Astrocyte of the cerebellum (primary cell): ENCODE measurements around the gene CCDC85A.

Experiments used
- DNase-seq: peaks from one replicate; pipeline ENCODE4 v3.0.0-alpha.2; 2011; ENCODE audit warnings: low read depth
- H3K4me3 ChIP-seq: 2 replicates; pipeline ENCODE4 v1.5.1; 2011; ENCODE audit warnings: mild to moderate bottlenecking, low read depth, low read length, moderate library complexity
- CTCF ChIP-seq: IDR thresholded peaks from 2 replicates; pipeline ENCODE4 v1.5.1; 2012; ENCODE audit warnings: low read length, low read depth, moderate library complexity, mild to moderate bottlenecking; ENCODE audit errors: missing control alignments
- in situ Hi-C: cut with HindIII; loops from 2 replicates; pipeline ENCODE4 v1.10.0; 2017; ENCODE audit warnings: low sequenced_read_pairs

Gene CCDC85A

GRCh38 chr2:56204556-56204955 lies 20.8 kb downstream of the CCDC85A start:
- no peak for DNase-seq
- TF ChIP-seq CTCF = no peak
- in situ Hi-C loops = no loop called here
- H3K4me3 ChIP-seq = no peak overlapping the region

- no peak for DNase-seq
- no peak for TF ChIP-seq CTCF
- in situ Hi-C loops = no loop called here
- no peak overlapping the region for H3K4me3 ChIP-seq
Measured at GRCh38 chr2:56206250-56206649, 22.5 kb downstream of the CCDC85A start.

- DNase-seq = no peak
- no peak for TF ChIP-seq CTCF
- no peak overlapping the region for H3K4me3 ChIP-seq
- in situ Hi-C loops = no loop called here
Measured at GRCh38 chr2:56207760-56208159, 24.0 kb downstream of the CCDC85A start.

- in situ Hi-C loops = no loop called here
- H3K4me3 ChIP-seq = no peak overlapping the region
- DNase-seq = no peak
- no peak for TF ChIP-seq CTCF
Measured at GRCh38 chr2:56208380-56208779, 24.6 kb downstream of the CCDC85A start.

- H3K4me3 ChIP-seq = no peak overlapping the region
- no peak for TF ChIP-seq CTCF
- in situ Hi-C loops = no loop called here
- DNase-seq = no peak
Measured at GRCh38 chr2:56209701-56210100, 25.9 kb downstream of the CCDC85A start.

- in situ Hi-C loops = no loop called here
- no peak for DNase-seq
- no peak for TF ChIP-seq CTCF
Measured at GRCh38 chr2:56210291-56210690, 26.5 kb downstream of the CCDC85A start.

GRCh38 chr2:56211048-56211447 lies 27.3 kb downstream of the CCDC85A start:
- in situ Hi-C loops = no loop called here
- no peak for DNase-seq
- TF ChIP-seq CTCF = no peak
- H3K4me3 ChIP-seq = no peak overlapping the region

More at GRCh38 chr2:56210291-56210690, 26.5 kb downstream of the CCDC85A start:
- no peak overlapping the region for H3K4me3 ChIP-seq
